Liver (tissue), 3 donors: ENCODE measurements around the gene HSFX3.

Experiments
- CTCF ChIP-seq: fragments of 150-350 bp; IDR thresholded peaks from 2 replicates; pipeline ENCODE4 v1.5.1; 2017; ENCODE audit warnings: improper control_type of control experiment, low read depth, low read length; ENCODE audit not compliant: missing input control
- RAD21 ChIP-seq, 2 donors: IDR thresholded peaks; 2 replicates each; pipeline ENCODE4 v1.6.1; 2016; ENCODE audit warnings: antibody characterized with exemption in 2 of 2, mild to moderate bottlenecking in 2 of 2
- REST ChIP-seq: IDR thresholded peaks from 2 replicates; pipeline ENCODE4 v1.6.1; 2016; ENCODE audit warnings: antibody characterized with exemption, mild to moderate bottlenecking
- SP1 ChIP-seq: IDR thresholded peaks from 2 replicates; pipeline ENCODE4 v1.6.1; 2018; ENCODE audit warnings: antibody characterized with exemption, mild to moderate bottlenecking
- YY1 ChIP-seq: IDR thresholded peaks from 2 replicates; pipeline ENCODE4 v1.6.1; 2016; ENCODE audit warnings: antibody characterized with exemption, mild to moderate bottlenecking
- TF ChIP-seq, protein P1 (sequence below): IDR thresholded peaks from 2 replicates; pipeline ENCODE4 v1.6.1; 2016; ENCODE audit warnings: antibody characterized with exemption
- donor health status: healthy.
- donor health status: healthy.

- TF ChIP-seq CTCF (no peak), REST (peak; percentile 42), YY1 (no peak), RAD21 (IDR thresholded peaks at IDR 0.05) (peak in 1 of 2 donors; percentile 4), SP1 (peak; percentile 18)
- TF ChIP-seq, protein P1, sequence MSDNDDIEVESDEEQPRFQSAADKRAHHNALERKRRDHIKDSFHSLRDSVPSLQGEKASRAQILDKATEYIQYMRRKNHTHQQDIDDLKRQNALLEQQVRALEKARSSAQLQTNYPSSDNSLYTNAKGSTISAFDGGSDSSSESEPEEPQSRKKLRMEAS = no peak
Measured at GRCh38 chrX:149504915-149505651, 44.6 kb downstream of the HSFX3 start, which contains the start of gene IDS.
